Testis (tissue), 3 donors: ENCODE measurements around the gene TMEM271. TPM values are rescaled to one million over a fixed set of nuclear protein-coding genes. Genes with fewer than 3 reads are reported as not detected.
A peak's percentile ranks its signal among the peaks of the same experiment; 100 is the strongest.

ENCODE experiments used
- DNase-seq: peaks from one replicate; pipeline ENCODE4 v3.0.0-alpha.2; 2019
- H3K27ac ChIP-seq, 2 donors: fragments of 200-600 bp; sonication (generic); one replicate each; pipeline ENCODE4 v1.5.1; 2019
- H3K27me3 ChIP-seq: fragments of 200-600 bp; sonication (generic); one replicate; pipeline ENCODE4 v1.5.1; 2019
- H3K36me3 ChIP-seq: fragments of 200-600 bp; sonication (generic); one replicate; pipeline ENCODE4 v1.5.1; 2017; ENCODE audit warnings: low read depth; ENCODE audit errors: missing control alignments
- H3K4me1 ChIP-seq: fragments of 200-600 bp; sonication (generic); one replicate; pipeline ENCODE4 v1.5.1; 2019
- H3K4me3 ChIP-seq, 2 donors: fragments of 200-600 bp; sonication (generic); one replicate each; pipeline ENCODE4 v1.5.1; 2017 to 2019
- H3K9me3 ChIP-seq: fragments of 200-600 bp; sonication (generic); one replicate; pipeline ENCODE4 v1.5.1; 2017
- CTCF ChIP-seq, 3 experiments: fragments of 450-650 bp in 2 of 3; fragments of 200-600 bp in 1 of 3; sonication (generic) in 1 of 3; IDR thresholded peaks; one replicate each; pipeline ENCODE4 v1.5.1; 2016 to 2019; ENCODE audit warnings: antibody characterized with exemption in 3 of 3, mild to moderate bottlenecking in 2 of 3, moderate library complexity in 1 of 3
- POLR2A ChIP-seq: fragments of 450-650 bp; IDR thresholded peaks from one replicate; pipeline ENCODE4 v1.6.1; 2017; ENCODE audit warnings: antibody characterized with exemption, mild to moderate bottlenecking, moderate library complexity
- WGBS, 2 donors: methylation state at CpG; one replicate each; pipeline ENCODE4 v1.1.5; 2018; 5-methylcytosine and 5-hydroxymethylcytosine counted together
- intact Hi-C: fragments of 100-400 bp; cut with DNase I; formaldehyde crosslinking; loops from one replicate; pipeline ENCODE4 v1.15.1; 2023; ENCODE audit warnings: low total_unique reads
- polyA plus RNA-seq: library from polyadenylated mRNA; stranded (reverse); fragments of 350-450 nt; fragmentation: Illumina TruSeq; extraction: RNeasy Lipid Tissue Mini Kit (QIAGEN cat#74804); gene quantifications from one replicate; pipeline ENCODE4 v1.2.3, GENCODE V29; 2014; ENCODE audit warnings: low read depth, low replicate concordance; ENCODE audit not compliant: insufficient read depth
- total RNA-seq, 2 donors: library from RNA; depleted of rRNA; stranded (reverse); fragments of >200 nt; gene quantifications; one replicate each; pipeline ENCODE4 v1.2.3, GENCODE V29; 2016

Gene TMEM271
- total and polyA plus RNA-seq, 3 donors from 2014 or later = 0.37 to 1.7 (median 1.7) TPM

GRCh38 chr4:576991-577498 lies 950 bp upstream of the TMEM271 start:
- intact Hi-C loops = no loop called here
- WGBS, 2 donors = 0 to 1% methylated on average over 12 to 37 of the region's 37 CpGs

GRCh38 chr4:575281-576141 lies 584 bp downstream of the TMEM271 start:
- Histone ChIP-seq H3K27me3 (no peaks in the 10 kb centered on the region), H3K4me3 (peak overlapping the region in 1 of 2 donors; percentile 29), H3K4me1 (no peaks in the 10 kb centered on the region), H3K27ac (no peak overlapping the region), H3K9me3 (no peaks in the 10 kb centered on the region), H3K36me3 (no peaks in the 10 kb centered on the region)
- no peak for TF ChIP-seq POLR2A
- TF ChIP-seq CTCF (IDR thresholded peaks at IDR 0.05) = no peak
- 0 to 2% methylated on average over 11 to 68 of the region's 127 CpGs for WGBS, 2 donors
- intact Hi-C loops = no loop called here
- peak; percentile 57 for DNase-seq

More at GRCh38 chr4:576991-577498, 950 bp upstream of the TMEM271 start:
- Histone ChIP-seq H3K36me3 (no peaks in the 10 kb centered on the region), H3K27ac (no peak overlapping the region), H3K4me1 (no peaks in the 10 kb centered on the region), H3K9me3 (no peaks in the 10 kb centered on the region), H3K27me3 (no peaks in the 10 kb centered on the region), H3K4me3 (no peak overlapping the region)
- no peak for DNase-seq
- no peak for TF ChIP-seq POLR2A

- Histone ChIP-seq H3K36me3 (no peaks in the 10 kb centered on the region), H3K4me3 (no peak overlapping the region), H3K27ac (no peak overlapping the region), H3K4me1 (no peaks in the 10 kb centered on the region), H3K9me3 (no peaks in the 10 kb centered on the region), H3K27me3 (no peaks in the 10 kb centered on the region)
- intact Hi-C loops = no loop called here
- TF ChIP-seq CTCF (IDR thresholded peaks at IDR 0.05) = no peak
- no peak for TF ChIP-seq POLR2A
- DNase-seq = no peak
- WGBS, 2 donors = 3 to 6% methylated on average over 30 to 34 of the region's 68 CpGs
These were observed 1.5 kb downstream of the TMEM271 start for GRCh38 chr4:574346-575161.

GRCh38 chr4:573122-573892 lies 2.8 kb downstream of the TMEM271 start:
- TF ChIP-seq CTCF (IDR thresholded peaks at IDR 0.05) = no peak
- TF ChIP-seq POLR2A = no peak
- Histone ChIP-seq H3K36me3 (no peaks in the 10 kb centered on the region), H3K9me3 (no peaks in the 10 kb centered on the region), H3K4me1 (no peaks in the 10 kb centered on the region), H3K4me3 (no peak overlapping the region), H3K27me3 (no peaks in the 10 kb centered on the region), H3K27ac (no peak overlapping the region)
- 59 to 60% methylated on average over 8 of the region's 8 CpGs for WGBS, 2 donors
- DNase-seq = no peak
- intact Hi-C loops = no loop called here
